ENCODE data around the gene OSBP. TPM values are rescaled to one million over a fixed set of nuclear protein-coding genes. Genes with fewer than 3 reads are reported as not detected.
"Not testable (repeated sequence)": the region's sequence is repeated elsewhere in the genome, so short reads cannot be mapped to it uniquely, and the experiment has no call there.

Gene OSBP
- total RNA-seq, 4 donors from 2014 or later = 19.4 to 28.8 (median 23.3) TPM

DNA sequence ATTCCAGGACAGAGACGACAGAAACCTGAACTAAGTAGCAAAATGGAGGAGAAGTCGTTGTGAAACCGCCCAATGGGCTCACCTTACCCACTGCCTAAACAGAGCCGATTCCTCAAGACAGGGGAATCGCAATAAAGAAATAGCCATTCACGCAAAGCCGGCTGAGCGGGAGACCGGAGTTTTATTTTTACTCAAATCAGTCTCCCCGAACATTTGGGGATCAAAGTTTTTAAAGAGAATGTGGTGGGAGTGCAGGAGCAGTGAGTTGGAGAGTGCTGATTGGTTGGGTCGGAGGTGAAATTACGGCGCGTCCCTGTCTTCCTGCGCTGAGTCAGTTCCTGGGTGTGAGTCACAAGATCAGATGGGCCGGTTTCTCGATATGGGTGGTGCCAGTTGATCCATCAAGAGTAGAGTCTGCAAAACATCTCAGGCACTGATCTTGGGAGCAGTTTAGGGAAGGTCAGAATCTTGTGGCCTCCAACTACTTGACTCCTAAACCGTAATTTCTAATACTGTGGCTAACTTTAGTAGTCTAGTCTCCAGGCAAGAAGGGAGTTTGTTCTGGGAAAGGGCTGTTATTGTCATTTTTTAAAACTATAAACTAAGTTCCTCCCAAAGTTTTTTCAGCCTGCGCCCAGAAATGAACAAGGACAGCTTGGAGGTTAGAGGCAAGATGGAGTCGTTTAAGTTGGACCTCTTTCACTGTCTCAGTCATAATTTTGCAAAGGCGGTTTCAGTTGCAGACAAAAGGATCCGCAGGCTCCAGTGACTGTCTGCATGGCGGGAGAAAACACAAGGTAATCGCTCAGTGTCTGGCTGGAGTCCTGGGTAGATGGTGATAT lies 70.2 kb downstream of the OSBP start:
- Histone ChIP-seq H3K27me3 (no peaks in the 10 kb centered on the region), H3K4me3 (no peak overlapping the region), H3K27ac (no peak overlapping the region), H3K4me1 (peaks cover 0 to 14% (median 0%) of the 10 kb centered on the region in 3 donors), H3K36me3 (no peaks in the 10 kb centered on the region), H3K9me3 (no peaks in the 10 kb centered on the region)
- 71 to 84% methylated on average over 21 to 22 of the region's 24 CpGs for WGBS, 2 donors
- intact Hi-C loops (cut with DNase I) = no loop called here
- TF ChIP-seq POLR2A (IDR thresholded peaks at IDR 0.05) = no peak
- TF ChIP-seq, protein P1, sequence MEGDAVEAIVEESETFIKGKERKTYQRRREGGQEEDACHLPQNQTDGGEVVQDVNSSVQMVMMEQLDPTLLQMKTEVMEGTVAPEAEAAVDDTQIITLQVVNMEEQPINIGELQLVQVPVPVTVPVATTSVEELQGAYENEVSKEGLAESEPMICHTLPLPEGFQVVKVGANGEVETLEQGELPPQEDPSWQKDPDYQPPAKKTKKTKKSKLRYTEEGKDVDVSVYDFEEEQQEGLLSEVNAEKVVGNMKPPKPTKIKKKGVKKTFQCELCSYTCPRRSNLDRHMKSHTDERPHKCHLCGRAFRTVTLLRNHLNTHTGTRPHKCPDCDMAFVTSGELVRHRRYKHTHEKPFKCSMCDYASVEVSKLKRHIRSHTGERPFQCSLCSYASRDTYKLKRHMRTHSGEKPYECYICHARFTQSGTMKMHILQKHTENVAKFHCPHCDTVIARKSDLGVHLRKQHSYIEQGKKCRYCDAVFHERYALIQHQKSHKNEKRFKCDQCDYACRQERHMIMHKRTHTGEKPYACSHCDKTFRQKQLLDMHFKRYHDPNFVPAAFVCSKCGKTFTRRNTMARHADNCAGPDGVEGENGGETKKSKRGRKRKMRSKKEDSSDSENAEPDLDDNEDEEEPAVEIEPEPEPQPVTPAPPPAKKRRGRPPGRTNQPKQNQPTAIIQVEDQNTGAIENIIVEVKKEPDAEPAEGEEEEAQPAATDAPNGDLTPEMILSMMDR (IDR thresholded peaks at IDR 0.05) = no peak
- DNase-seq = no peak

GRCh38 chr11:59544869-59545178 lies 70.8 kb downstream of the OSBP start:
- Histone ChIP-seq H3K4me3 (no peak overlapping the region), H3K36me3 (no peaks in the 10 kb centered on the region), H3K4me1 (peaks cover 0 to 8% (median 0%) of the 10 kb centered on the region in 3 donors), H3K27ac (no peak overlapping the region), H3K27me3 (no peaks in the 10 kb centered on the region), H3K9me3 (no peaks in the 10 kb centered on the region)
- TF ChIP-seq, protein P1 (IDR thresholded peaks at IDR 0.05) = no peak
- TF ChIP-seq POLR2A (IDR thresholded peaks at IDR 0.05) = no peak
- no peak for DNase-seq
- intact Hi-C loops (cut with DNase I) = no loop called here
- WGBS, 2 donors = 71 to 85% methylated on average over 3 of the region's 3 CpGs

- intact Hi-C loops (cut with DNase I); H3K4me3 ChIP-seq; H3K27ac ChIP-seq; H3K4me1 ChIP-seq; H3K36me3 ChIP-seq; H3K9me3 ChIP-seq; H3K27me3 ChIP-seq; DNase-seq: not testable (repeated sequence)
- 80% methylated on average over 1 of the region's 3 CpGs; no CpG with 5 or more reads in 1 of the 2 donors for WGBS, 2 donors
These were observed 71.9 kb downstream of the OSBP start for GRCh38 chr11:59543713-59544112.

DNA sequence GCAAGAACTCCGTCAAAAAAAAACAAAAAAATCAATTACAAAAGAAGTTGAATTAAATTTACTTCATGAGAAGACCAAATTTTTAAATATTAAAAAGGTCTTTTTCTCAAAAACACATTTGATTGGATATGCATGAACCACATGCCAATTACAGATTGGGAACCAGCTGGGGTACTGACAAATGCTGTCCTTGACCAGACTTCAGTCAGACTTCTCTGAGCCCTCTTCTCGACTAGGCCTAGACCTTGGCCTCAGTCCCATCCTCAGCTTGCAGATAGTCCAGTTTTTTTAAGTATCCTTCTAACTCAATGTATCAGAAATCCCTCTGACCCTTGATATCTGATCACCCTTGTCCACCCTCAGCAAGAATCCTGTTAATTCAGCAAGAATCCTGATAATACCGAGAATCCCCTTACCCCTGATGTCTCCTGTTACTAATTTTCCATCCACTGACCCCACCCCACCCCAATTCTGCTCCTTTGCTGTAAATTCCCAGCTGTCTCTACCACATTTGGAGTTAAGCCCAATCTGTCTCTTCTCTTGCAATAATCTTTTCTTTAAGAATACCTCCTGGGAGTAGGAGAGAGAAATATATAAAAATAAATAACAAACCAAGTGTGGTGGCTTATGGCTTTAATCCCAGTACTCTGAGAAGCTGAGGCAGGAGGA lies 73.3 kb downstream of the OSBP start:
- Histone ChIP-seq H3K4me3 (no peak overlapping the region), H3K9me3 (no peaks in the 10 kb centered on the region), H3K27me3 (no peaks in the 10 kb centered on the region), H3K36me3 (no peaks in the 10 kb centered on the region), H3K27ac (no peak overlapping the region), H3K4me1 (peaks cover 0 to 8% (median 4%) of the 10 kb centered on the region in 3 donors)
- whole genome bisulfite sequencing, 2 donors = 61 to 68% methylated on average over 3 of the region's 3 CpGs
- no peak for DNase-seq
- TF ChIP-seq, protein P1 (IDR thresholded peaks at IDR 0.05) = no peak
- TF ChIP-seq POLR2A (IDR thresholded peaks at IDR 0.05) = no peak
- intact Hi-C loops (cut with DNase I) = no loop called here

DNA sequence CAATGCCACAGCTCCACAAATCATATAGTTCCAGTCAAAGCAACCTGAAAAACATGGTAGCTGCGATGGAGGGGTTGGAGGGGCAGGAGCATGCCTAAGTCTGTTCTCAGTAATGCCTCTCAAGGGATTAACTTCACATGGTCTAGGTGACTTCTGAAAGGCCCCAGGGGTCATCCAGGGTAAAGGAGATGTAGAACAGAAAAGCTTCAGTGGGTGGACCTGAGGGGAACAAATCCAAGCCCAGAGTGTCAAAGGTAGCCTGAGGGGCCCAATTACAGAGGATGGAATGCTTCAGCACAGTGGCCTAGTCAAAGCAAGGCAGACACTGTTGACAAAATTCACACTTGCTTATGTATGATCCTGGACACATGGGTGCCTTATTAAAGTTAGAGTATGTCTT lies 80.9 kb downstream of the OSBP start:
- intact Hi-C loops (cut with DNase I) = loop anchor here (10.0 kb wide), 1 partner anchor 140 kb away; no protein-coding TSS in a partner anchor
- no peak for DNase-seq
- H3K4me3 ChIP-seq = no peak overlapping the region
- 63 to 89% methylated on average over 1 of the region's 1 CpG for WGBS, 2 donors
- no peaks in the 10 kb centered on the region for H3K36me3 ChIP-seq
- peaks cover 0 to 16% (median 4%) of the 10 kb centered on the region in 3 donors for H3K4me1 ChIP-seq
- no peaks in the 10 kb centered on the region for H3K9me3 ChIP-seq
- TF ChIP-seq, protein P1 (IDR thresholded peaks at IDR 0.05) = no peak
- TF ChIP-seq POLR2A (IDR thresholded peaks at IDR 0.05) = no peak
- no peak overlapping the region for H3K27ac ChIP-seq
- H3K27me3 ChIP-seq = no peaks in the 10 kb centered on the region

Measured in esophagus squamous epithelium (tissue), 5 donors.